Chondrocyte (in vitro differentiated cells): ENCODE measurements around the gene SDSL. TPM values are rescaled to one million over a fixed set of nuclear protein-coding genes. Genes with fewer than 3 reads are reported as not detected.

ENCODE experiments used
- DNase-seq: peaks from one replicate; pipeline ENCODE4 v3.0.0; 2021; ENCODE audit warnings: mixed read lengths, low spot score
- H3K27ac Mint-ChIP-seq: one replicate; pipeline ENCODE4 v1.8.0; 2021; ENCODE audit warnings: mild to moderate bottlenecking, moderate library complexity, mixed read lengths; ENCODE audit not compliant: unreplicated experiment
- H3K27me3 Mint-ChIP-seq: 2 replicates; pipeline ENCODE4 v1.8.0; 2021; ENCODE audit warnings: low read depth, mixed read lengths
- H3K36me3 Mint-ChIP-seq: 2 replicates; pipeline ENCODE4 v1.8.0; 2021; ENCODE audit warnings: low read depth, mixed read lengths
- H3K4me1 Mint-ChIP-seq: 2 replicates; pipeline ENCODE4 v1.8.0; 2021; ENCODE audit warnings: low read depth, mild to moderate bottlenecking, mixed read lengths
- H3K4me3 Mint-ChIP-seq: one replicate; pipeline ENCODE4 v1.8.0; 2021; ENCODE audit warnings: mild to moderate bottlenecking, moderate library complexity, mixed read lengths; ENCODE audit not compliant: unreplicated experiment
- H3K9me3 Mint-ChIP-seq: 2 replicates; pipeline ENCODE4 v1.8.0; 2021; ENCODE audit warnings: low read depth, mixed read lengths
- total RNA-seq: library from RNA; stranded (reverse); gene quantifications from 3 replicates; pipeline ENCODE4 v1.2.1, GENCODE V29; 2021
- TF ChIP-seq, protein P1 (sequence below): fragments of 200-600 bp; sonication (generic); IDR thresholded peaks from 2 replicates; pipeline ENCODE4 v1.5.0; 2021; ENCODE audit warnings: antibody characterized with exemption, mild to moderate bottlenecking, moderate library complexity

Gene SDSL
- total RNA-seq, 1 donor from 2014 or later: 8.4 TPM

DNA sequence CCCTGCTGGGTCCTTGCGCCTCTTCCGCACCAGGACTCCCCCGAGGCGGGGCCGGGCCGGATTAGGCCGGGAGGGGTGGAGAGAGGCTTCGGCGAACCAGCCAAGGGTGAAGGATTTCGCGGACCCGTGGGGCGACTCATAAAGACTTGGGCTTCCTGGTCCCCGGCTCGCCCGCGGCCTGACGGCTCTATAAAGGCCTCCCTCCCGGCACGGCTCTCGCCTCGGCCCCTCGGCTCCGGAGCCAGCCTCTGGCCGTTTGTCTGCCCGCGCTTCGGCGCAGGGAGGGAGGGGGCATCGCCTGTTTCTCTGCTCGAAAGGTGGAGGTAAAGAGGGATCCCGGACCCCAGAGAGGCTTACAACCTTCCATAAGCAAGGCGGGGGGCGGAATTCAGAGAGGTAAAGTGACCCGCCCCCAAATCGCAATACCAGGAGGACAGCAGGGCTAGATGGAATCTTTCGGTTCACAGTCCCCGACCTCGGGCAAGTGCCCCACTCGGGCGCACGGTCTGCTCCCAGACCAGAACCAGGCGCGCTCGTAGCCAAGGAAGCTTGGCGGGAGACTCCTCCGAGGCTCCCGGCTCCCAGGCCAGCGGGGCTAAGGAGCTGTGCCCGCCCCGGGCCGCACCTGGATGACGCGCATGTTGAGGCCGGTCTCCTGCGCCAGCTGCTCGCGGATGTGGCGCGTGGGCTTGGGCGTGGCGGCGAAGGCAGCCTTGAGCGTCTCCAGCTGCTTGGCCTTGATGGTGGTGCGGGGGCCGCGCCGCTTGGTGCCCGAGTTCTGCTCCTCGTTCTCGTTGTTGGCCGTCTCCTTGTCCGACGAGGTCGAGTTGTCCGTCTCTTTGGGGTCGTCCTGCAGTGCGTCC is 45.6 kb downstream of the SDSL start:
- Mint-ChIP-seq H3K27me3 (peaks cover 65% of the 10 kb centered on the region), H3K9me3 (no peaks in the 10 kb centered on the region), H3K4me1 (peaks cover 31% of the 10 kb centered on the region), H3K36me3 (no peaks in the 10 kb centered on the region), H3K4me3 (peak overlapping the region; percentile 33), H3K27ac (no peak overlapping the region)
- TF ChIP-seq, protein P1, sequence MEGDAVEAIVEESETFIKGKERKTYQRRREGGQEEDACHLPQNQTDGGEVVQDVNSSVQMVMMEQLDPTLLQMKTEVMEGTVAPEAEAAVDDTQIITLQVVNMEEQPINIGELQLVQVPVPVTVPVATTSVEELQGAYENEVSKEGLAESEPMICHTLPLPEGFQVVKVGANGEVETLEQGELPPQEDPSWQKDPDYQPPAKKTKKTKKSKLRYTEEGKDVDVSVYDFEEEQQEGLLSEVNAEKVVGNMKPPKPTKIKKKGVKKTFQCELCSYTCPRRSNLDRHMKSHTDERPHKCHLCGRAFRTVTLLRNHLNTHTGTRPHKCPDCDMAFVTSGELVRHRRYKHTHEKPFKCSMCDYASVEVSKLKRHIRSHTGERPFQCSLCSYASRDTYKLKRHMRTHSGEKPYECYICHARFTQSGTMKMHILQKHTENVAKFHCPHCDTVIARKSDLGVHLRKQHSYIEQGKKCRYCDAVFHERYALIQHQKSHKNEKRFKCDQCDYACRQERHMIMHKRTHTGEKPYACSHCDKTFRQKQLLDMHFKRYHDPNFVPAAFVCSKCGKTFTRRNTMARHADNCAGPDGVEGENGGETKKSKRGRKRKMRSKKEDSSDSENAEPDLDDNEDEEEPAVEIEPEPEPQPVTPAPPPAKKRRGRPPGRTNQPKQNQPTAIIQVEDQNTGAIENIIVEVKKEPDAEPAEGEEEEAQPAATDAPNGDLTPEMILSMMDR: no peak
- no peak for DNase-seq

DNA sequence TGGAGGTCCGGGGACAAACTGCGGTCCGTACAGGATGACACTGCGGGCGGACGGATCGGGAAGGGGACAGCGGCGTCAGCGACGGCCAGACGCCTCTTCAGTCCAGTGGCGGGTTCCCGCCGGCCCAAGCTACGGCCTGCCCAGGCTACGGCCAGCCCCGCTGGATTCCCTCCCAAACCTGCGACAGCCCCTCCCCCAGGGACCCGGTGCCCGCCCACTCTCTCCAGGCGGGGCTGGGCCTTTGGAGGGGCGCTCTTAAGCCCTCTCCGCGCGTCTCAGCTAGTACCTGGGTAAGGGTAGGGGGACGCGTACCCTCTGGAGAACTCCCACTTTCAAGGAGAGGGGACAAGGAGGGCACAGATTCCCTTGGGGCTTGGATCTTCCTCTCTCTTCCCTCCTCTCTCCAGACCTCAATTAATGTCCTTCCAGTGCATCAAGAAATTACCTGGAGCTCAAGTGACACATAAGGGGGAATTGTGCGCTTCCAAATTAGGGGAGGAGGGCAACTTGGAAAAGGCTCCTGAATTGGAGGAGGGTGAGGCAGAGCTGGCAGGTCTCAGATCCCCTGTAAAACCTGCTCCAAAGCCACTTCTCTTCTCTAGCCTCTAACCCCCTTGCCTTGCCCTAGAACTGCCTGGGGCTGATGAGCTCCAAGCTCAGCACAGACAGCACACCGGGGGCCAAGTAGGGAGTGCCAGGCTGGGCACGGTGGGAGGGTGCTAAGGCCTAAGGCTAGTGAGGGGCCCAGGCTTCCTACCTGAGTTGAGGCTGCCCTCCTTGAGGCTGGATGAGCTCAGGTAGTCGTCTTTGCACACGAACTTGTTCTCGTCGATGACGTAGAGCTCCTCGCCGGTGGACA is 46.4 kb downstream of the SDSL start:
- no peak overlapping the region for H3K27ac Mint-ChIP-seq
- peaks cover 27% of the 10 kb centered on the region for H3K4me1 Mint-ChIP-seq
- no peak for DNase-seq
- TF ChIP-seq, protein P1: no peak
- no peak overlapping the region for H3K4me3 Mint-ChIP-seq
- peaks cover 71% of the 10 kb centered on the region for H3K27me3 Mint-ChIP-seq
- no peaks in the 10 kb centered on the region for H3K36me3 Mint-ChIP-seq
- H3K9me3 Mint-ChIP-seq: no peaks in the 10 kb centered on the region

DNA sequence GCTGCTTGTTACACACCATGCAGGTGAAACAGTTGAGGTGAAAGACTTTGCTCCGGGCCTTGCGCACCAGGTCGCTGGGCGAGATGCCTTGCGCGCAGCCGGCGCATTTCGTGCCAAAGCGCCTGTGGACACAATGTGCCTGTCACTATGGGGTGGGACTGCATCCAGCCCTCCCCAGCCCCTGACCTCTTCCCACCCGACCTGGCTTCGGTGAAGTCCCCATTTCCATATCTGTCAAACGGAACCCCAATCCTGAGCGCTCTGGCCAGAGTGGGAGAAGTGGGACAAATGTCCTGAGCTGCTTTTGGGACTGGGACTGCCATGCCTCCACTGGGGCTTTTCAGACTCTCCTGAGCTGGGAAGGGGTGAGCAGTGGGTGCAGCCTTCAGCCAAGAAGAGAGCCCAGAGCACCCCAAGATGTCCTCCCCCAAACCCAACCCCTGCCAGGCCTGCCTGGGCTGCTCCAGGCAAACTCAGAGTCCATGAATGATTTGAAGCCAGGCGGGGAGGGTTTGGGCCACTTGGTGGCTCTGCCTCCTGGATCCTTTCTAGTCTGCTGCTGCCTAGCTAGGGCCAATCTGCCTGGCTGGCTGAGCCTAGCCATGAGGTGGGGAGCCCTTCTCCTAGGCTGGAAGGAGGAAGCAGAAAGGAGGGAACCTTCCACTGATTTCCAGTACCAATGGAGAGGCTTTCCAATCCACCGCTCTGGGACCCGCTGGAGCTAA is 47.2 kb downstream of the SDSL start:
- Mint-ChIP-seq H3K36me3 (no peaks in the 10 kb centered on the region), H3K27me3 (peaks cover 71% of the 10 kb centered on the region), H3K27ac (no peak overlapping the region), H3K9me3 (no peaks in the 10 kb centered on the region), H3K4me3 (no peak overlapping the region), H3K4me1 (peaks cover 25% of the 10 kb centered on the region)
- DNase-seq: no peak
- TF ChIP-seq, protein P1: no peak

DNA sequence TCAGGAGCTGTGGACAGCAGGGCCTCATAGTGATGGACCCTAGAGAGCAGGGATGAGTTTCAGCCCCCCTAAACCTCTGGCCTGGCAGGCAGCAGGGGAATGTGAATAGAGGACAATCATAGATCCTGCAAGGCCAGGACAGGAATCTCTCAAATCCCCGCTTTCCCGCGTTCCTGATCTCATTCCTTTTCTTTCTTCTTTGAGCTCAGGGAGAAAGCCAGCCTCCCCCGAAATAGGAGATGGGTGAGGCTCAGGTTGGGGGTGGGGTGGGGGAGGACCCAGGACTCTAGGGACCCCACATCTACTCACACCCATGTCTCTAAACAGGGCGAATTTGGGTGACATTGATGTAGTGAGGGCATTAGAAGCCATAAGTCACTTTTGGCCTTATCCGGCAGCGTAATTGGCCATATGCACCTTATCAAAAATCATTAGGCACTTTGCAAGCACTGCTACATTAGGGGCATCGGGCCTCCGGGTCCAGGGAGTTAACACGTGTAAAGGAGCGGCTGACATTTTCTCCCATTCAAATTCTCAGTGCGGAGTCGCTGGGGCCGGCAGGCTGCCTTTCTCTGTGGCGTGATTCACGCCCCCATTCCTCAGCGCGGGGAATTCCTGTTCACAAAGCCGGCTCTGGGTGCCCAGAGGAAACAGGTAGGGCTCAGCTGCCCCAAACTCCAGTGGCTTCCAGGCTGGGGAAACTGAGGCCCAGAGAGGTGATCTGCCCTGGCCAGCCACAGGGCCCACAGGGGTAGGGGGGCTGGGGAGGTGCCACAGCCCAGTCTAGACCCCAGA is 48.0 kb downstream of the SDSL start:
- Mint-ChIP-seq H3K4me3 (no peak overlapping the region), H3K4me1 (peaks cover 21% of the 10 kb centered on the region), H3K9me3 (no peaks in the 10 kb centered on the region), H3K36me3 (no peaks in the 10 kb centered on the region), H3K27ac (no peak overlapping the region), H3K27me3 (peaks cover 72% of the 10 kb centered on the region)
- DNase-seq: no peak
- TF ChIP-seq, protein P1: no peak
